K562 (cell line): ENCODE results near the gene RPL35. TPM values are rescaled to one million over a fixed set of nuclear protein-coding genes. Genes with fewer than 3 reads are reported as not detected.
A peak's percentile ranks its signal among the peaks of the same experiment; 100 is the strongest.

Source experiments
- ATAC-seq: fragments of 200-7000 bp; cut with Tn5 transposase; 3 replicates; pipeline ENCODE4 v1.9.1; 2020; ENCODE audit warnings: moderate library complexity
- BruUV-seq: library from RNA; stranded (reverse); fragments of 400-500 nt; replicated peaks from 2 replicates; lab custom pipeline; 2021; lab: Mats Ljungman, UMichigan
- CTCF ChIA-PET: fragments of 300-600 bp; formaldehyde crosslinking; extraction: SDS; loops from one replicate; lab custom pipeline; 2021; ENCODE audit warnings: low intra/inter-chr PET ratio; lab: Yijun Ruan, JAX
- POLR2A ChIA-PET: fragments of 300-600, 350-650 bp; sonication (Branson Sonifier 250); formaldehyde crosslinking; extraction: SDS; loops from one replicate; lab custom pipeline; 2021; ENCODE audit warnings: antibody characterized with exemption, inconsistent platforms; lab: Yijun Ruan, JAX
- DNase-seq, 4 experiments: peaks; one replicate each; pipeline versions ENCODE4 v3.0.0 to v3.0.0-alpha.2; 2011 to 2018; ENCODE audit warnings: low spot score in 3 of 4, mixed read lengths in 3 of 4; ENCODE audit errors: extremely low read depth in 1 of 4
- FAIRE-seq: peaks from 2 replicates; lab custom pipeline; 2011; peaks lifted over from hg19 to GRCh38; lab: Jason Lieb, UNC
- H2AFZ ChIP-seq: 2 replicates; pipeline ENCODE4 v1.6.0; 2011; ENCODE audit warnings: low read depth, low read length, control low read depth, inconsistent platforms
- H3K27ac ChIP-seq: fragments of 200-600 bp; 3 replicates; pipeline ENCODE4 v1.8.0; 2011; ENCODE audit warnings: low read depth, mild to moderate bottlenecking, control low read depth, inconsistent platforms, low read length, moderate library complexity, mixed read lengths; ENCODE audit errors: extremely low read depth
- H3K27me3 ChIP-seq, 2 experiments: fragments of 300-600 bp in 1 of 2; 2 replicates in 1 of 2; 3 replicates in 1 of 2; pipeline versions ENCODE4 v1.6.0 to v1.8.0; 2011; ENCODE audit warnings: inconsistent platforms in 2 of 2, low read length in 2 of 2, mild to moderate bottlenecking in 1 of 2, mixed read lengths in 1 of 2, moderate library complexity in 1 of 2; ENCODE audit not compliant: control insufficient read depth in 2 of 2, insufficient read depth in 2 of 2
- H3K36me3 ChIP-seq: fragments of 300-600 bp; 3 replicates; pipeline ENCODE4 v1.8.0; 2011; ENCODE audit warnings: mild to moderate bottlenecking, low read length, inconsistent platforms; ENCODE audit not compliant: control insufficient read depth, insufficient read depth
- H3K4me1 ChIP-seq, 2 experiments: fragments of 200-600 bp in 1 of 2; replicated peaks in 1 of 2; 2 replicates in 1 of 2; 3 replicates in 1 of 2; pipeline versions ENCODE4 v1.5.1 to v1.8.0; 2011; ENCODE audit warnings: inconsistent platforms in 2 of 2, low read length in 2 of 2, mild to moderate bottlenecking in 1 of 2, mixed read lengths in 1 of 2, moderate library complexity in 1 of 2; ENCODE audit not compliant: control insufficient read depth in 2 of 2, insufficient read depth in 2 of 2
- H3K4me2 ChIP-seq: 2 replicates; pipeline ENCODE4 v1.6.1; 2011; ENCODE audit warnings: low read length, control low read depth, inconsistent platforms, mixed read lengths; ENCODE audit not compliant: insufficient read depth
- H3K4me3 ChIP-seq: fragments of 200-600 bp; sonication (generic), shearing (Covaris generic); 2 replicates; pipeline ENCODE4 v1.5.1; 2016; ENCODE audit warnings: control low read depth, inconsistent platforms
- H3K79me2 ChIP-seq: fragments of 200-600 bp; 3 replicates; pipeline ENCODE4 v1.8.0; 2011; ENCODE audit warnings: low read length, inconsistent platforms; ENCODE audit not compliant: control insufficient read depth, insufficient read depth
- H3K9ac ChIP-seq, 2 experiments: 2 replicates each; pipeline versions ENCODE4 v1.6.0 to v1.6.1; 2011; ENCODE audit warnings: low read depth in 2 of 2, low read length in 2 of 2, control low read depth in 1 of 2, inconsistent platforms in 1 of 2, mild to moderate bottlenecking in 1 of 2, mixed read lengths in 1 of 2; ENCODE audit not compliant: insufficient read depth in 1 of 2
- H3K9me1 ChIP-seq: one replicate; pipeline ENCODE4 v1.6.0; 2011; ENCODE audit warnings: inconsistent platforms, mild to moderate bottlenecking, low read length, moderate library complexity; ENCODE audit not compliant: control insufficient read depth, insufficient read depth
- H3K9me3 ChIP-seq: replicated peaks from 2 replicates; pipeline ENCODE4 v1.5.1; 2011; ENCODE audit warnings: low read depth, low read length, inconsistent platforms; ENCODE audit not compliant: control insufficient read depth, insufficient read depth
- H4K20me1 ChIP-seq: replicated peaks from 2 replicates; pipeline ENCODE4 v1.6.1; 2011; ENCODE audit warnings: low read length, inconsistent platforms, mixed read lengths; ENCODE audit not compliant: control insufficient read depth, insufficient read depth
- BRF2 ChIP-seq: IDR thresholded peaks from 3 replicates; pipeline ENCODE4 v1.6.1; 2011; ENCODE audit warnings: borderline replicate concordance, mild to moderate bottlenecking; ENCODE audit not compliant: insufficient read length, insufficient read depth
- DACH1 ChIP-seq: fragments of 450-650 bp; IDR thresholded peaks from 2 replicates; pipeline ENCODE4 v1.6.1; 2018; ENCODE audit not compliant: partially characterized antibody
- ESRRB ChIP-seq: fragments of 250-450 bp; sonication (Bioruptor Pico); IDR thresholded peaks from 2 replicates; pipeline ENCODE4 v1.5.0; 2020; ENCODE audit warnings: mild to moderate bottlenecking, moderate library complexity, borderline replicate concordance
- HCFC1 ChIP-seq: IDR thresholded peaks from 2 replicates; pipeline ENCODE4 v1.6.1; 2012; ENCODE audit warnings: low read depth, low read length, improper control_type of control experiment
- MCM3 ChIP-seq: fragments of 450-650 bp; IDR thresholded peaks from 2 replicates; pipeline ENCODE4 v1.6.1; 2016
- NELFE ChIP-seq: IDR thresholded peaks from 2 replicates; pipeline ENCODE4 v1.6.1; 2011; ENCODE audit warnings: mild to moderate bottlenecking; ENCODE audit not compliant: insufficient read depth, insufficient read length
- STAT5B ChIP-seq: fragments of 250-450 bp; sonication (Bioruptor Pico); IDR thresholded peaks from 2 replicates; pipeline ENCODE4 v1.8.0; 2021; ENCODE audit warnings: mild to moderate bottlenecking, inconsistent platforms
- TFE3 ChIP-seq: fragments of 450-650 bp; formaldehyde crosslinking; IDR thresholded peaks from 2 replicates; pipeline ENCODE4 v1.4.0; 2020; ENCODE audit warnings: mild to moderate bottlenecking, mixed read lengths
- ZNF140 ChIP-seq: fragments of 250-450 bp; sonication (Bioruptor Pico); IDR thresholded peaks from 2 replicates; pipeline ENCODE4 v1.8.0; 2021; ENCODE audit warnings: moderate library complexity, mild to moderate bottlenecking, inconsistent platforms
- ZNF24 ChIP-seq: fragments of 450-650 bp; IDR thresholded peaks from 2 replicates; pipeline ENCODE4 v1.6.1; 2016
- ZNF507 ChIP-seq: conservative IDR thresholded peaks from 2 replicates; pipeline ENCODE4 v1.6.1; 2017; ENCODE audit warnings: missing genetic modification characterization, missing compliant biosample characterization
- ZNF668 ChIP-seq: fragments of 250-450 bp; sonication (Bioruptor Pico); IDR thresholded peaks from 2 replicates; pipeline ENCODE4 v1.8.0; 2022; ENCODE audit warnings: mild to moderate bottlenecking, inconsistent platforms
- WGBS: fragments of 100-300 bp; shearing (Covaris generic); methylation state at CpG from one replicate; pipeline ENCODE4 v1.1.6; 2016; ENCODE audit warnings: low coverage, mixed read lengths; ENCODE audit not compliant: insufficient coverage; ENCODE audit errors: missing lambda C conversion rate; 5-methylcytosine and 5-hydroxymethylcytosine counted together
- in situ Hi-C: fragments of 300-500 bp; cut with MboI; formaldehyde crosslinking; loops from 4 replicates; pipeline ENCODE4 v1.15.0; 2018; ENCODE audit warnings: inconsistent platforms, mixed read lengths
- intact Hi-C: fragments of 100-400 bp; cut with micrococcal nuclease; formaldehyde crosslinking; loops from 2 replicates; pipeline ENCODE4 v1.14.2; 2022
- polyA plus RNA-seq, 8 experiments: library from polyadenylated mRNA; depleted of rRNA in 4 of 8; stranded (reverse) in 5 of 8; unstranded in 3 of 8; fragments of >200 nt; fragmentation: Nextera tagmentation in 2 of 8; fragmentation: Illumina TruSeq in 1 of 8; extraction: Ambion mirVana in 2 of 8; extraction: Trizol in 1 of 8; gene quantifications; 2 replicates each; pipeline versions ENCODE4 v1.2.1 to v1.2.3, GENCODE V29; 2011 to 2014; ENCODE audit warnings: inconsistent platforms in 1 of 8, missing spikeins in 1 of 8
- total RNA-seq, 7 experiments: library from RNA; depleted of rRNA in 6 of 7; stranded (reverse); fragments of >200 nt in 6 of 7; fragmentation: Illumina TruSeq in 2 of 7; extraction: Trizol in 2 of 7; gene quantifications; 2 replicates each; pipeline versions ENCODE4 v1.2.1 to v1.2.3, GENCODE V29; 2011 to 2021; ENCODE audit warnings: low replicate concordance in 1 of 7
- TF ChIP-seq, protein P1 (sequence below): fragments of 450-650 bp; conservative IDR thresholded peaks from 2 replicates; pipeline ENCODE4 v1.6.1; 2016; ENCODE audit warnings: missing genetic modification characterization, low read depth, mild to moderate bottlenecking, control low read depth, missing compliant biosample characterization

Gene RPL35
- total and polyA plus RNA-seq, 9 of the 15 experiments (the other 6 are each of a cell fraction or from before 2014, with no cell fraction given), result 1,755 to 5,101 (median 3,405) TPM

DNA sequence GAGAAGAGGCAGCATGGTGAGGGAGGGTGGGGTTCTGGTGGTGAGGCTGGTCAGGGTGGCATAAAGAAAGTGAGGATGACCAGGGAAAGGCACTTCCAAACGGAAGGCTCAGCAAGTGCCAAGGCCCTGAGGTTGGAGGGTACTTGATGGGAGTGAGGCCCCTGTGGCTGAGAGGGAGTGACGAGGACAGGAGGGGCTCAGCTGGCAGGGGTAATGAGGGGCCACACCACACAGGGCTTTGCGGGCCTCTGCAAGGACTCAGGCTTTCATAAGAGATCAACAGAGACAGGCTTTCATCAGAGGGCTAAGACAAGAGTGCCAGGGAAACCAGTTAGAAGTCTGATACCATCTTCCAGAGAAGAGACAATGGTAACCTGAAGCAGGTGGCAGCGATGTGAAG lies 23.8 kb upstream of the RPL35 start:
- H3K4me2 ChIP-seq, result no peak overlapping the region
- POLR2A ChIA-PET, result interaction anchor here (0.6 to 0.7 kb wide), 2 partner anchors 160 to 328 kb away, joined by 3 read pairs; no protein-coding TSS in a partner anchor

DNA sequence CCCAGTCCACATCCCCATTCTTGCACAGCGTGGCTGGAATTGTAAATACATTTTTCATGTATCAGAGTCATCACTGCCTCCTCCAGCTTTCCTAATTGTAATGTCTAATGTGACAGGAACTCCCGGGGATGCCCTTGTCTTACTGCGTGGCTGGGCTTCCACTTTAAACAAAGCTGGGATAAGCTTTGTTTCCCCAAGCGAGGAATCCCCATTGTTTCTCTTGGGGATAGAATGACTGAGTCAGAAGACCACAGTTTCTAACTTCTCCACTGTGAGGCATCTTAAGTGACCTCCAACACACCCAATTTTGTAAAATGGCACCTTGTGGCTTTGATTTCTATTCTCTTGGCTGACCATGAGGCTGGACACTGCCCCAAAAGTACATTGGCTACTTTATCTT lies 22.6 kb upstream of the RPL35 start:
- peaks cover 4% of the 10 kb centered on the region for H3K9me1 ChIP-seq
- POLR2A ChIA-PET, result no interaction called here
- WGBS, result 83% methylated on average over 4 of the region's 4 CpGs
- TF ChIP-seq ZNF140 (CRISPR knock-in tag) (no peak), TFE3 (CRISPR knock-in tag) (no peak), NELFE (no peak), HCFC1 (no peak), MCM3 (no peak), ZNF668 (CRISPR knock-in tag) (no peak), ZNF507 (tag) (no peak), ZNF24 (no peak), STAT5B (no peak), BRF2 (no peak), DACH1 (no peak)
- TF ChIP-seq, protein P1, sequence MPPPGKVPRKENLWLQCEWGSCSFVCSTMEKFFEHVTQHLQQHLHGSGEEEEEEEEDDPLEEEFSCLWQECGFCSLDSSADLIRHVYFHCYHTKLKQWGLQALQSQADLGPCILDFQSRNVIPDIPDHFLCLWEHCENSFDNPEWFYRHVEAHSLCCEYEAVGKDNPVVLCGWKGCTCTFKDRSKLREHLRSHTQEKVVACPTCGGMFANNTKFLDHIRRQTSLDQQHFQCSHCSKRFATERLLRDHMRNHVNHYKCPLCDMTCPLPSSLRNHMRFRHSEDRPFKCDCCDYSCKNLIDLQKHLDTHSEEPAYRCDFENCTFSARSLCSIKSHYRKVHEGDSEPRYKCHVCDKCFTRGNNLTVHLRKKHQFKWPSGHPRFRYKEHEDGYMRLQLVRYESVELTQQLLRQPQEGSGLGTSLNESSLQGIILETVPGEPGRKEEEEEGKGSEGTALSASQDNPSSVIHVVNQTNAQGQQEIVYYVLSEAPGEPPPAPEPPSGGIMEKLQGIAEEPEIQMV (tag), result no peak

More for the DNA sequence above, 23.8 kb upstream of the RPL35 start:
- Histone ChIP-seq H3K27ac (no peak overlapping the region), H3K36me3 (peaks cover 69% of the 10 kb centered on the region), H3K9me1 (peaks cover 4% of the 10 kb centered on the region), H2AFZ (no peak overlapping the region), H3K9me3 (no peaks in the 10 kb centered on the region), H3K4me1 (peaks cover 0 to 3% of the 10 kb centered on the region in 2 experiments; a peak in 1 of 5 replicates), H3K27me3 (no peaks in the 10 kb centered on the region), H3K9ac (no peak overlapping the region), H4K20me1 (no peaks in the 10 kb centered on the region), H3K4me3 (no peak overlapping the region), H3K79me2 (no peaks in the 10 kb centered on the region)
- CTCF ChIA-PET, result no interaction called here
- DNase-seq, result no peak
- BruUV-seq, result no TSS peak
- in situ Hi-C loops (loop anchor here (10.0 kb wide), 1 partner anchor 1019 kb away; no protein-coding TSS in a partner anchor), intact Hi-C loops (no loop called here)
- 74% methylated on average over 4 of the region's 4 CpGs for WGBS
- no peak for ATAC-seq
- no peak for FAIRE-seq
- no peak for TF ChIP-seq ESRRB (CRISPR knock-in tag)

More for the DNA sequence above, 22.6 kb upstream of the RPL35 start:
- CTCF ChIA-PET, result no interaction called here
- Histone ChIP-seq H3K79me2 (no peaks in the 10 kb centered on the region), H3K9ac (no peak overlapping the region), H2AFZ (no peak overlapping the region), H3K27me3 (no peaks in the 10 kb centered on the region), H3K9me3 (no peaks in the 10 kb centered on the region), H3K36me3 (peaks cover 67% of the 10 kb centered on the region), H4K20me1 (no peaks in the 10 kb centered on the region), H3K4me3 (no peak overlapping the region), H3K4me1 (peaks cover 0 to 3% of the 10 kb centered on the region in 2 experiments; a peak in 1 of 5 replicates), H3K4me2 (no peak overlapping the region), H3K27ac (no peak overlapping the region)
- in situ Hi-C loops, result loop anchor here (10.0 kb wide), 1 partner anchor 1020 kb away; no protein-coding TSS in a partner anchor
- FAIRE-seq (peak; percentile 23), DNase-seq (no peak), ATAC-seq (no peak)
- intact Hi-C loops, result no loop called here
- no TSS peak for BruUV-seq
